ENCODE data around the gene OR2AG1.

GRCh38 chr11:6780829-6781228, 2.0 kb upstream of the OR2AG1 start:
- TF ChIP-seq, protein P1, sequence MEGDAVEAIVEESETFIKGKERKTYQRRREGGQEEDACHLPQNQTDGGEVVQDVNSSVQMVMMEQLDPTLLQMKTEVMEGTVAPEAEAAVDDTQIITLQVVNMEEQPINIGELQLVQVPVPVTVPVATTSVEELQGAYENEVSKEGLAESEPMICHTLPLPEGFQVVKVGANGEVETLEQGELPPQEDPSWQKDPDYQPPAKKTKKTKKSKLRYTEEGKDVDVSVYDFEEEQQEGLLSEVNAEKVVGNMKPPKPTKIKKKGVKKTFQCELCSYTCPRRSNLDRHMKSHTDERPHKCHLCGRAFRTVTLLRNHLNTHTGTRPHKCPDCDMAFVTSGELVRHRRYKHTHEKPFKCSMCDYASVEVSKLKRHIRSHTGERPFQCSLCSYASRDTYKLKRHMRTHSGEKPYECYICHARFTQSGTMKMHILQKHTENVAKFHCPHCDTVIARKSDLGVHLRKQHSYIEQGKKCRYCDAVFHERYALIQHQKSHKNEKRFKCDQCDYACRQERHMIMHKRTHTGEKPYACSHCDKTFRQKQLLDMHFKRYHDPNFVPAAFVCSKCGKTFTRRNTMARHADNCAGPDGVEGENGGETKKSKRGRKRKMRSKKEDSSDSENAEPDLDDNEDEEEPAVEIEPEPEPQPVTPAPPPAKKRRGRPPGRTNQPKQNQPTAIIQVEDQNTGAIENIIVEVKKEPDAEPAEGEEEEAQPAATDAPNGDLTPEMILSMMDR (IDR thresholded peaks at IDR 0.05), result no peak
- TF ChIP-seq ZFX (IDR thresholded peaks at IDR 0.05; ENCODE audit: borderline replicate concordance), result no peak
